Measurements from ENCODE around the gene KCNAB2. TPM values are rescaled to one million over a fixed set of nuclear protein-coding genes. Genes with fewer than 3 reads are reported as not detected.

The KCNAB2 gene
- total RNA-seq, 1 donor from 2014 or later: 261 TPM

- Mint-ChIP-seq H3K36me3 (ENCODE audit: low read depth) (no peaks in the 10 kb centered on the region), H3K4me3 (no peak overlapping the region), H3K27ac (no peak overlapping the region), H3K9me3 (no peaks in the 10 kb centered on the region), H3K27me3 (no peaks in the 10 kb centered on the region), H3K4me1 (no peaks in the 10 kb centered on the region)
- intact Hi-C loops (cut with micrococcal nuclease): no loop called here
- DNase-seq: no peak
These were observed 85.9 kb downstream of the KCNAB2 start for GRCh38 chr1:6131561-6131960.

DNA sequence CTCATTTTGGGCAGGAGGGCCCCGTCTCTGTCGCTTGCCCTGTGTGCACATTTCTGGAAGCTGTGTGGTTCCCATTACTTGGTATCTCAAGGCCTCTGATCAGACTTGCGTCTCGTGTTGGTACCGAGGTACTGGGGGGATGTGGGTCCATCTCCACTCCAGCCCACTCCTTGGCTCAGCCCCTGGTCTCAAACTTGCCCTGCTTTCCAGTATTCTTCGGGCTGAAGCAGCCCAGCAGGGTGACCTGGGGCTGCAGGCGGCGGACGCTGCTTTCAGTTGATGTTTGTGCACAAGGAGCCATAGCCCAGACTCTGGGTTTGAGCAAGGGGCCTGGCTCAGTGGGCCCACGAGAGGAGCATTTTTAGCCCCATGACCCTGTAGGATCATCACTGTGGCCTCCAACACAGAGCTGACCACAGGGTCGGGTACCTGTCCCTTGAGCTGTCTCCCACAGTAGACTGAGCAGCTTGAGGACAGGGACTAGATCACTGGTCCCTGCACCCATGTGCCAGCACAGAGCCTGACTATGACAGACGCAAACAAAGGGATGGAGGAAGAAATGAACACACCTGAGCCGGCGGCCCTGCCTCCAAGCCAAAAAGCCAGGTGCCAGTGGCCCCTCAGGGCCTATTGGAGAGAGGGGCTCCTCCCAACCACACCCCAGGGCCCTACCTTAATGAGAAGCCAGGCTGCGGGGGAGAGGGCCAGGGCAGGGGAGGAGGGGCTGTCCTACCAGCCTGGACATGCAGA, 87.6 kb downstream of the KCNAB2 start:
- H3K9me3 Mint-ChIP-seq: no peaks in the 10 kb centered on the region
- no peak overlapping the region for H3K27ac Mint-ChIP-seq
- no peaks in the 10 kb centered on the region for H3K4me1 Mint-ChIP-seq
- H3K36me3 Mint-ChIP-seq (ENCODE audit: low read depth): no peaks in the 10 kb centered on the region
- intact Hi-C loops (cut with micrococcal nuclease): no loop called here
- H3K27me3 Mint-ChIP-seq: peaks cover 2% of the 10 kb centered on the region
- no peak for DNase-seq
- H3K4me3 Mint-ChIP-seq: no peak overlapping the region

GRCh38 chr1:6134206-6134605, 88.5 kb downstream of the KCNAB2 start:
- intact Hi-C loops (cut with micrococcal nuclease): no loop called here
- no peak overlapping the region for H3K27ac Mint-ChIP-seq
- no peaks in the 10 kb centered on the region for H3K4me1 Mint-ChIP-seq
- no peak overlapping the region for H3K4me3 Mint-ChIP-seq
- peaks cover 2% of the 10 kb centered on the region for H3K27me3 Mint-ChIP-seq
- H3K36me3 Mint-ChIP-seq (ENCODE audit: low read depth): no peaks in the 10 kb centered on the region
- no peaks in the 10 kb centered on the region for H3K9me3 Mint-ChIP-seq
- no peak for DNase-seq

- Mint-ChIP-seq H3K4me3 (no peak overlapping the region), H3K27ac (no peak overlapping the region), H3K4me1 (no peaks in the 10 kb centered on the region), H3K9me3 (no peaks in the 10 kb centered on the region), H3K36me3 (ENCODE audit: low read depth) (no peaks in the 10 kb centered on the region), H3K27me3 (peaks cover 2% of the 10 kb centered on the region)
- intact Hi-C loops (cut with micrococcal nuclease): no loop called here
- DNase-seq: no peak
These were observed 89.2 kb downstream of the KCNAB2 start for GRCh38 chr1:6134741-6135510.

GRCh38 chr1:6136516-6137220, 91.0 kb downstream of the KCNAB2 start:
- Mint-ChIP-seq H3K27ac (no peak overlapping the region), H3K36me3 (ENCODE audit: low read depth) (no peaks in the 10 kb centered on the region), H3K4me3 (no peak overlapping the region), H3K9me3 (no peaks in the 10 kb centered on the region), H3K27me3 (peaks cover 2% of the 10 kb centered on the region), H3K4me1 (no peaks in the 10 kb centered on the region)
- no peak for DNase-seq
- intact Hi-C loops (cut with micrococcal nuclease): no loop called here

DNA sequence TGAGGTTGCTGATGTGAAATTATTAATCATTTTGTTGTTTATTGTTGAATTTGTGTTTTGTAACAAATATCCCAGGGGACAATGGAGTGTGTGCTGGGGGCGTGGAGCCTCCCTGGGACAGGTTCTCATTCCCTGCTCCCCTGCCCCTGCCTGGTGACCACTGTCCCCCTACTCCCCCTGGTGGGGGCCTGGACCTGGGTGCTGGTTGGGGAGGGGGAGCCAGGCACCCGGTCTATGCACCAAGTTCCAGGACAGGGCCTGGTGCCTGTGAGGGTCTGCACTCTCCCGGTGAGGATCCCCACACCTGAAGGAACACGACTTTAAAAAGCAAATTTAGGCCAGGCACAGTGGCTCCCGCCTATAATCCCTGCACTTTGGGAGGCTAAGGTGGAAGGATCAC, 92.1 kb downstream of the KCNAB2 start:
- DNase-seq: no peak
- Mint-ChIP-seq H3K9me3 (no peaks in the 10 kb centered on the region), H3K4me1 (no peaks in the 10 kb centered on the region), H3K36me3 (ENCODE audit: low read depth) (no peaks in the 10 kb centered on the region), H3K4me3 (no peak overlapping the region), H3K27me3 (peaks cover 2% of the 10 kb centered on the region), H3K27ac (no peak overlapping the region)
- intact Hi-C loops (cut with micrococcal nuclease): no loop called here

DNA sequence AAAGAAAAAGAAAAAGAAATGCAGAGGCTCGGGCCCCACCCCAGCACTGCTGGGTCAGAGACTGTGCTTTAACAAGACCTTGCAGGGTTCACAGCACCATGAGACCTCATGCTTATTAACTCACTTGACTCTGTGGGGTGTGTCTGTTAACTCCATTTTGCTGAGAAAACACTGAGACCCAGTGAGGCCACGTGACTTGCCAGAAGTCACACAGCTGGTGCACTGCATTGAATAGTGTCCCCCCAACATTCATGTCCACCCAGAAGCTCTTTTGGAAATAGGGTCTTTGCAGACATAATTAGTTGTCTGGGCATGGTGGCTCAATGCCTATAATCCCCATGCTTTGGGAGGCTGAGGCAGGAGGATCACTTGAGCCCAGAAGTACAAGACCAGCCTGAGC, 94.7 kb downstream of the KCNAB2 start:
- Mint-ChIP-seq H3K27me3 (peaks cover 2% of the 10 kb centered on the region), H3K9me3 (no peaks in the 10 kb centered on the region), H3K4me1 (no peaks in the 10 kb centered on the region), H3K4me3 (no peak overlapping the region), H3K27ac (no peak overlapping the region), H3K36me3 (ENCODE audit: low read depth) (no peaks in the 10 kb centered on the region)
- intact Hi-C loops (cut with micrococcal nuclease): no loop called here
- DNase-seq: no peak

- H3K27me3 Mint-ChIP-seq: peaks cover 2% of the 10 kb centered on the region
- H3K4me3 Mint-ChIP-seq: no peak overlapping the region
- no peaks in the 10 kb centered on the region for H3K4me1 Mint-ChIP-seq
- peak; percentile 74 for DNase-seq
- no peaks in the 10 kb centered on the region for H3K36me3 Mint-ChIP-seq (ENCODE audit: low read depth)
- no peaks in the 10 kb centered on the region for H3K9me3 Mint-ChIP-seq
- H3K27ac Mint-ChIP-seq: no peak overlapping the region
- intact Hi-C loops (cut with micrococcal nuclease): no loop called here
These were observed 95.9 kb downstream of the KCNAB2 start for GRCh38 chr1:6141592-6141991.

- H3K9me3 Mint-ChIP-seq: no peaks in the 10 kb centered on the region
- intact Hi-C loops (cut with micrococcal nuclease): no loop called here
- H3K4me3 Mint-ChIP-seq: no peak overlapping the region
- H3K27ac Mint-ChIP-seq: no peak overlapping the region
- H3K36me3 Mint-ChIP-seq (ENCODE audit: low read depth): no peaks in the 10 kb centered on the region
- H3K4me1 Mint-ChIP-seq: no peaks in the 10 kb centered on the region
- peaks cover 2% of the 10 kb centered on the region for H3K27me3 Mint-ChIP-seq
- no peak for DNase-seq
These were observed 96.4 kb downstream of the KCNAB2 start for GRCh38 chr1:6142036-6142621.

DNA sequence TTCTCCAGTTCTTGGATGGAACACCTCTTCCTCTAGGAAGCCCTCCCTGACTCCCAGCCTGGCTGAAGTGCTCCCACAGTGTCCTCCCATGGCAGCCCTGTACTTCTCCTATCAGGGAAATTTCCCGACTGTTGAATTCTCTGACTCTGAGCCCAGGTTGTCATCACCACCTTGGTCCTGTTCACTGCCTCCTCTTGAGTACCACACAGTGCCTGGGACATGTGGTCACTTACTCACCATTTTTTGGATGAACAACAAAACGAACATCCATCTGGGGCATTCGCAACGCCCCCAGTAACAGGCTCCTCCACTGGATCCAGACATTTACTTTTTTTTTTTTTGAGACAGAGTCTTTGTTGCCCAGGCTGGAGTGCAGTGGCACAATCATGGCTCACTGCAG, 97.0 kb downstream of the KCNAB2 start:
- DNase-seq: no peak
- no peaks in the 10 kb centered on the region for H3K4me1 Mint-ChIP-seq
- H3K36me3 Mint-ChIP-seq (ENCODE audit: low read depth): no peaks in the 10 kb centered on the region
- no peak overlapping the region for H3K27ac Mint-ChIP-seq
- intact Hi-C loops (cut with micrococcal nuclease): no loop called here
- H3K4me3 Mint-ChIP-seq: no peak overlapping the region
- no peaks in the 10 kb centered on the region for H3K9me3 Mint-ChIP-seq
- H3K27me3 Mint-ChIP-seq: no peaks in the 10 kb centered on the region

DNA sequence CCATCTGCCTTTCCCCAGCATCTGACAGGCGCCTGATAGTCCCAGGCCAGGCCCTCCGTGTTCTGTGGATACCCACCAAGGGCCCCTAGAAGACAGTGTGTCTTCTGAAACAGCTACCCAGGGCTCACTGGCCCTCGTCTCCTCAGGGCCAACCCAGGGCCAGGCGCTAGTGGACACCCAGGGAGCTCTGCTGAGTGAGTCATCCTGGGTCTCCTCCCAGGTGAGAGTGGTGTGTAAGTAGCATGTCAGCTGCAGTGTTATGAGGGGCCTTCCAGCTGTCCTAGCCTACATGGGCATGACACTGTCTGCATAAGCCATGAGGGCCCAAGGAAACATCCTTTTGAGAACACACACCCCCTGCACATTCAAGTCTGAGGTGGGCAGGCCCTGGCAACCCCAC, 97.7 kb downstream of the KCNAB2 start:
- DNase-seq: no peak
- intact Hi-C loops (cut with micrococcal nuclease): no loop called here
- Mint-ChIP-seq H3K36me3 (ENCODE audit: low read depth) (no peaks in the 10 kb centered on the region), H3K4me3 (no peak overlapping the region), H3K27ac (no peak overlapping the region), H3K9me3 (no peaks in the 10 kb centered on the region), H3K4me1 (peaks cover 1% of the 10 kb centered on the region), H3K27me3 (peaks cover 2% of the 10 kb centered on the region)

DNA sequence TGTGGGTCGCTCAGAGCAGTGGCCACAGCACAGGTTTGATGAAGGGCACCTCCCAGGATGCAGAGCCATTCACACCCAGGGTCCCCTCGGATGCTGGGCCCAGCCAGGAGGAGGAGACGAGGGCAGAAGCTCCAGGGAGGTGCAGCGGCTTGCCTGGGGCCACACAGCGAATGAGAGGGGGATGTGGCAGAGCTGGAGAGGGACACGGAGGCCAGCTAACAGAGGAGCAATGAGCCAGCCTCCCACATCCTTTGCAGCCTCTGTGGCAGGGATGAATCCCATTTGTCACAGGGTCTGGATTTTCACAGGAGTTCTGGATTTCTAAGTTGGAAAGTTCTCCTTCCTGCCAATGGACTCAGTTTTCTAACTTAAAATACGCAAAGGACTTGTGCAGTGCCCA, 98.5 kb downstream of the KCNAB2 start:
- Mint-ChIP-seq H3K27ac (no peak overlapping the region), H3K36me3 (ENCODE audit: low read depth) (no peaks in the 10 kb centered on the region), H3K4me1 (peaks cover 2% of the 10 kb centered on the region), H3K9me3 (no peaks in the 10 kb centered on the region), H3K4me3 (no peak overlapping the region), H3K27me3 (peaks cover 2% of the 10 kb centered on the region)
- DNase-seq: no peak
- intact Hi-C loops (cut with micrococcal nuclease): no loop called here

- H3K9me3 Mint-ChIP-seq: no peaks in the 10 kb centered on the region
- intact Hi-C loops (cut with micrococcal nuclease): no loop called here
- peaks cover 2% of the 10 kb centered on the region for H3K27me3 Mint-ChIP-seq
- no peak overlapping the region for H3K4me3 Mint-ChIP-seq
- DNase-seq: no peak
- no peak overlapping the region for H3K27ac Mint-ChIP-seq
- H3K36me3 Mint-ChIP-seq (ENCODE audit: low read depth): no peaks in the 10 kb centered on the region
- peaks cover 2% of the 10 kb centered on the region for H3K4me1 Mint-ChIP-seq
These were observed 99.1 kb downstream of the KCNAB2 start for GRCh38 chr1:6144647-6145395.
